HepG2 (cell line): Measurements from ENCODE around the gene TMC8. TPM values are rescaled to one million over a fixed set of nuclear protein-coding genes. Genes with fewer than 3 reads are reported as not detected.

Experiments used
- ATAC-seq: fragments of 200-7000 bp; cut with Tn5 transposase; 3 replicates; pipeline ENCODE4 v1.9.1; 2020; ENCODE audit warnings: mild to moderate bottlenecking, moderate library complexity
- BruUV-seq: library from RNA; stranded (reverse); fragments of 400-500 nt; replicated peaks from 2 replicates; lab custom pipeline; 2021; lab: Mats Ljungman, UMichigan
- CTCF ChIA-PET: fragments of 300-600 bp; formaldehyde crosslinking; extraction: SDS; loops from one replicate; lab custom pipeline; 2021; ENCODE audit warnings: low total read pairs, inconsistent platforms, low intra/inter-chr PET ratio; lab: Yijun Ruan, JAX
- POLR2A ChIA-PET: fragments of 350-600 bp; sonication (Branson Sonifier 250); formaldehyde crosslinking; loops from one replicate; lab custom pipeline; 2020; ENCODE audit warnings: antibody characterized with exemption, inconsistent platforms; lab: Yijun Ruan, JAX
- DNase-seq: peaks from one replicate; pipeline ENCODE4 v3.0.0-alpha.2; 2015; ENCODE audit warnings: low spot score
- FAIRE-seq: peaks from 3 replicates; lab custom pipeline; 2011; peaks lifted over from hg19 to GRCh38; lab: Jason Lieb, UNC
- H2AFZ ChIP-seq: one replicate; pipeline ENCODE4 v1.6.1; 2011; ENCODE audit warnings: low read length, inconsistent platforms
- H3K27ac ChIP-seq: fragments of 300-600 bp; 3 replicates; pipeline ENCODE4 v1.8.0; 2011; ENCODE audit warnings: mixed run types, mild to moderate bottlenecking, mixed read lengths, low read length, inconsistent platforms; ENCODE audit not compliant: insufficient read depth; ENCODE audit errors: extremely low read length
- H3K27me3 ChIP-seq, 2 experiments: fragments of 200-600 bp in 1 of 2; 2 replicates in 1 of 2; 3 replicates in 1 of 2; pipeline versions ENCODE4 v1.6.0 to v1.8.0; 2011; ENCODE audit warnings: low read length in 2 of 2, mild to moderate bottlenecking in 2 of 2, moderate library complexity in 2 of 2, inconsistent platforms in 1 of 2; ENCODE audit not compliant: insufficient read depth in 2 of 2, control insufficient read depth in 1 of 2
- H3K36me3 ChIP-seq, 2 experiments: fragments of 200-600 bp in 1 of 2; replicated peaks in 1 of 2; 2 replicates in 1 of 2; 3 replicates in 1 of 2; pipeline versions ENCODE4 v1.5.1 to v1.8.0; 2011; ENCODE audit warnings: low read length in 2 of 2, inconsistent platforms in 1 of 2; ENCODE audit not compliant: insufficient read depth in 2 of 2, control insufficient read depth in 1 of 2
- H3K4me1 ChIP-seq: 2 replicates; pipeline ENCODE4 v1.5.1; 2012; ENCODE audit warnings: low read length, inconsistent platforms; ENCODE audit not compliant: insufficient read depth
- H3K4me2 ChIP-seq: 2 replicates; pipeline ENCODE4 v1.6.0; 2011; ENCODE audit warnings: low read depth, low read length, inconsistent platforms
- H3K4me3 ChIP-seq, 3 experiments: fragments of 200-600 bp in 1 of 3; sonication (generic), shearing (Covaris generic) in 1 of 3; replicated peaks in 1 of 3; 2 replicates each; pipeline ENCODE4 v1.5.1; 2011 to 2016; ENCODE audit warnings: low read length in 3 of 3, inconsistent platforms in 2 of 3, low read depth in 2 of 3, mild to moderate bottlenecking in 2 of 3, control low read depth in 1 of 3, mixed read lengths in 1 of 3; ENCODE audit not compliant: insufficient read depth in 1 of 3
- H3K79me2 ChIP-seq: one replicate; pipeline ENCODE4 v1.6.1; 2011; ENCODE audit warnings: low read length, inconsistent platforms; ENCODE audit not compliant: insufficient read depth
- H3K9ac ChIP-seq: 2 replicates; pipeline ENCODE4 v1.6.0; 2011; ENCODE audit warnings: mild to moderate bottlenecking, low read depth, low read length, inconsistent platforms; ENCODE audit not compliant: insufficient read depth
- H3K9me3 ChIP-seq: 2 replicates; pipeline ENCODE4 v1.5.1; 2012; ENCODE audit warnings: mild to moderate bottlenecking, low read length
- H4K20me1 ChIP-seq: 2 replicates; pipeline ENCODE4 v1.6.0; 2011; ENCODE audit warnings: inconsistent platforms, mild to moderate bottlenecking, low read length, moderate library complexity; ENCODE audit not compliant: insufficient read depth
- ATM ChIP-seq: fragments of 450-650 bp; IDR thresholded peaks from 2 replicates; pipeline ENCODE4 v1.7.1; 2017; ENCODE audit warnings: mild to moderate bottlenecking, borderline replicate concordance
- CEBPG ChIP-seq: IDR thresholded peaks from 2 replicates; pipeline ENCODE4 v1.6.1; 2016
- DMTF1 ChIP-seq: sonication (generic); formaldehyde crosslinking; IDR thresholded peaks from 2 replicates; pipeline ENCODE4 v1.4.0; 2020; ENCODE audit warnings: mild to moderate bottlenecking, missing genetic modification reagents
- GABPA ChIP-seq, 2 experiments: IDR thresholded peaks; 2 replicates each; pipeline ENCODE4 v1.6.1; 2011 to 2016; ENCODE audit warnings: low read depth in 2 of 2, low read length in 1 of 2, missing biosample characterization in 1 of 2, missing genetic modification characterization in 1 of 2
- GTF3A ChIP-seq: sonication (generic); formaldehyde crosslinking; conservative IDR thresholded peaks from 2 replicates; pipeline ENCODE4 v1.4.0; 2020; ENCODE audit warnings: mild to moderate bottlenecking, missing genetic modification reagents
- ISL2 ChIP-seq: sonication (generic); formaldehyde crosslinking; IDR thresholded peaks from 2 replicates; pipeline ENCODE4 v1.5.0; 2020; ENCODE audit warnings: missing genetic modification reagents
- LCORL ChIP-seq, 2 experiments: fragments of 450-650 bp in 1 of 2; sonication (generic) in 1 of 2; formaldehyde crosslinking in 1 of 2; IDR thresholded peaks; 2 replicates each; pipeline versions ENCODE4 v1.5.0 to v1.6.1; 2017 to 2020; ENCODE audit warnings: antibody characterized with exemption in 1 of 2, missing genetic modification reagents in 1 of 2
- NKX3-1 ChIP-seq: sonication (generic); formaldehyde crosslinking; IDR thresholded peaks from 2 replicates; pipeline ENCODE4 v1.5.0; 2020; ENCODE audit warnings: missing genetic modification reagents
- ZFP41 ChIP-seq: sonication (generic); formaldehyde crosslinking; IDR thresholded peaks from 2 replicates; pipeline ENCODE4 v1.4.0; 2020; ENCODE audit warnings: mild to moderate bottlenecking, missing genetic modification reagents, borderline replicate concordance
- ZNF12 ChIP-seq: sonication (generic); formaldehyde crosslinking; IDR thresholded peaks from 2 replicates; pipeline ENCODE4 v1.5.0; 2020; ENCODE audit warnings: missing genetic modification reagents
- ZNF503 ChIP-seq: sonication (generic); formaldehyde crosslinking; IDR thresholded peaks from 2 replicates; pipeline ENCODE4 v1.4.0; 2020; ENCODE audit warnings: missing genetic modification reagents
- WGBS: methylation state at CpG from one replicate; pipeline ENCODE4 v1.1.6; 2017; ENCODE audit warnings: low lambda C conversion rate; 5-methylcytosine and 5-hydroxymethylcytosine counted together
- in situ Hi-C: cut with HindIII; loops from 2 replicates; pipeline ENCODE4 v1.10.0; 2017; ENCODE audit warnings: low pct_unique_long_range_greater_than_20kb; ENCODE audit not compliant: extremely low pct_ligation_motif_present
- intact Hi-C: fragments of 100-400 bp; cut with micrococcal nuclease; formaldehyde crosslinking; loops from one replicate; pipeline ENCODE4 v1.10.0; 2022; ENCODE audit not compliant: unreplicated experiment
- polyA plus RNA-seq, 8 experiments: library from polyadenylated mRNA; depleted of rRNA in 3 of 8; stranded (reverse) in 7 of 8; unstranded in 1 of 8; fragments of >200 nt; fragmentation: Illumina TruSeq in 4 of 8; extraction: Trizol in 4 of 8; gene quantifications; 2 replicates each; pipeline versions ENCODE4 v1.2.1 to v1.2.3, GENCODE V29; 2011 to 2016; ENCODE audit warnings: low read depth in 4 of 8, missing spikeins in 1 of 8, mixed read lengths in 1 of 8; ENCODE audit not compliant: insufficient read depth in 1 of 8
- total RNA-seq, 5 experiments: library from RNA; depleted of rRNA; stranded (reverse); fragments of >200 nt; fragmentation: Illumina TruSeq; extraction: Trizol; gene quantifications; 2 replicates each; pipeline ENCODE4 v1.2.3, GENCODE V29; 2016; ENCODE audit warnings: low read depth in 1 of 5
- TF ChIP-seq, protein P1 (sequence below): sonication (generic); formaldehyde crosslinking; IDR thresholded peaks from 2 replicates; pipeline ENCODE4 v1.9.0; 2021; ENCODE audit warnings: mild to moderate bottlenecking, missing genetic modification reagents
- TF ChIP-seq, protein P2 (sequence below): sonication (generic); formaldehyde crosslinking; IDR thresholded peaks from 2 replicates; pipeline ENCODE4 v1.4.0; 2020; ENCODE audit warnings: missing genetic modification reagents

Gene TMC8
- total and polyA plus RNA-seq, 2 of the 13 experiments (the other 11 are each of a cell fraction or from before 2014, with no cell fraction given) = 0.53 to 7.8 TPM

DNA sequence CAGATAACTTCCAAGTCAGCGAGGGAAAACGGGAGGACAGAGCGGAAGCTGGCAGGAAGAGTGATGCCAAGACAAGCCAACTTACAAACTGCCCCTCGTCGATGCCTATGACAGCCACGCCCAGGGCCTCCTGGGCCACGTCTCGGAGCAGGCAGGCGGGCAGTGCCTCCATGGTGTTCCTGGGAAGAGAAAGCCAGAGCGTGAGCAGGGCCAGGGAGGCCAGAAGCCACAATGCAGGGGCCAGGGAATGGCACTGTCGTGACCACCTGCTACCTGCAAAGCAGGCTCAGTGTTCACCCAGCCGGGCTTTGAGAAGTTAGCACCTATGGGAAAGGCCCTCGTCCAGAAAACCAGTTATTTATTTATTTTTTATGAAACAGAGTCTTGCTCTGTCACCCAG, 51.9 kb downstream of the TMC8 start:
- no peak overlapping the region for H3K4me2 ChIP-seq
- no peaks in the 10 kb centered on the region; a peak in 1 of 5 replicates for H3K27me3 ChIP-seq
- no peaks in the 10 kb centered on the region for H4K20me1 ChIP-seq
- H3K9me3 ChIP-seq = no peaks in the 10 kb centered on the region
- H2AFZ ChIP-seq = no peak overlapping the region
- intact Hi-C loops (no loop called here), in situ Hi-C loops (no loop called here)
- WGBS = 93% methylated on average over 13 of the region's 13 CpGs
- no peak for FAIRE-seq
- no peak overlapping the region for H3K9ac ChIP-seq
- peaks cover 24% of the 10 kb centered on the region for H3K79me2 ChIP-seq
- DNase-seq = no peak
- H3K4me3 ChIP-seq = no peak overlapping the region
- peaks cover 15 to 66% of the 10 kb centered on the region in 2 experiments for H3K36me3 ChIP-seq
- BruUV-seq = no TSS peak
- peaks cover 37% of the 10 kb centered on the region for H3K4me1 ChIP-seq
- POLR2A ChIA-PET = interaction anchor here (1.4 kb wide), 1 partner anchor 30 kb away, joined by 3 read pairs; no protein-coding TSS in a partner anchor
- ATAC-seq = no peak
- CTCF ChIA-PET = no interaction called here
- H3K27ac ChIP-seq = no peak overlapping the region
- TF ChIP-seq ZNF503 (no peak), GTF3A (CRISPR knock-in tag) (no peak), GABPA (IDR thresholded peaks at IDR 0.05; ENCODE audit: low read depth, low read length) (no peak), GABPA (CRISPR knock-in tag; IDR thresholded peaks at IDR 0.05; ENCODE audit: low read depth) (no peak), ISL2 (CRISPR knock-in tag) (no peak), NKX3-1 (no peak), DMTF1 (CRISPR knock-in tag) (no peak), ZFP41 (CRISPR knock-in tag) (no peak), LCORL (IDR thresholded peaks at IDR 0.05) (no peak), LCORL (CRISPR knock-in tag; IDR thresholded peaks at IDR 0.05) (no peak), ZNF12 (no peak), CEBPG (CRISPR knock-in tag) (no peak), ATM (no peak)
- TF ChIP-seq, protein P1, sequence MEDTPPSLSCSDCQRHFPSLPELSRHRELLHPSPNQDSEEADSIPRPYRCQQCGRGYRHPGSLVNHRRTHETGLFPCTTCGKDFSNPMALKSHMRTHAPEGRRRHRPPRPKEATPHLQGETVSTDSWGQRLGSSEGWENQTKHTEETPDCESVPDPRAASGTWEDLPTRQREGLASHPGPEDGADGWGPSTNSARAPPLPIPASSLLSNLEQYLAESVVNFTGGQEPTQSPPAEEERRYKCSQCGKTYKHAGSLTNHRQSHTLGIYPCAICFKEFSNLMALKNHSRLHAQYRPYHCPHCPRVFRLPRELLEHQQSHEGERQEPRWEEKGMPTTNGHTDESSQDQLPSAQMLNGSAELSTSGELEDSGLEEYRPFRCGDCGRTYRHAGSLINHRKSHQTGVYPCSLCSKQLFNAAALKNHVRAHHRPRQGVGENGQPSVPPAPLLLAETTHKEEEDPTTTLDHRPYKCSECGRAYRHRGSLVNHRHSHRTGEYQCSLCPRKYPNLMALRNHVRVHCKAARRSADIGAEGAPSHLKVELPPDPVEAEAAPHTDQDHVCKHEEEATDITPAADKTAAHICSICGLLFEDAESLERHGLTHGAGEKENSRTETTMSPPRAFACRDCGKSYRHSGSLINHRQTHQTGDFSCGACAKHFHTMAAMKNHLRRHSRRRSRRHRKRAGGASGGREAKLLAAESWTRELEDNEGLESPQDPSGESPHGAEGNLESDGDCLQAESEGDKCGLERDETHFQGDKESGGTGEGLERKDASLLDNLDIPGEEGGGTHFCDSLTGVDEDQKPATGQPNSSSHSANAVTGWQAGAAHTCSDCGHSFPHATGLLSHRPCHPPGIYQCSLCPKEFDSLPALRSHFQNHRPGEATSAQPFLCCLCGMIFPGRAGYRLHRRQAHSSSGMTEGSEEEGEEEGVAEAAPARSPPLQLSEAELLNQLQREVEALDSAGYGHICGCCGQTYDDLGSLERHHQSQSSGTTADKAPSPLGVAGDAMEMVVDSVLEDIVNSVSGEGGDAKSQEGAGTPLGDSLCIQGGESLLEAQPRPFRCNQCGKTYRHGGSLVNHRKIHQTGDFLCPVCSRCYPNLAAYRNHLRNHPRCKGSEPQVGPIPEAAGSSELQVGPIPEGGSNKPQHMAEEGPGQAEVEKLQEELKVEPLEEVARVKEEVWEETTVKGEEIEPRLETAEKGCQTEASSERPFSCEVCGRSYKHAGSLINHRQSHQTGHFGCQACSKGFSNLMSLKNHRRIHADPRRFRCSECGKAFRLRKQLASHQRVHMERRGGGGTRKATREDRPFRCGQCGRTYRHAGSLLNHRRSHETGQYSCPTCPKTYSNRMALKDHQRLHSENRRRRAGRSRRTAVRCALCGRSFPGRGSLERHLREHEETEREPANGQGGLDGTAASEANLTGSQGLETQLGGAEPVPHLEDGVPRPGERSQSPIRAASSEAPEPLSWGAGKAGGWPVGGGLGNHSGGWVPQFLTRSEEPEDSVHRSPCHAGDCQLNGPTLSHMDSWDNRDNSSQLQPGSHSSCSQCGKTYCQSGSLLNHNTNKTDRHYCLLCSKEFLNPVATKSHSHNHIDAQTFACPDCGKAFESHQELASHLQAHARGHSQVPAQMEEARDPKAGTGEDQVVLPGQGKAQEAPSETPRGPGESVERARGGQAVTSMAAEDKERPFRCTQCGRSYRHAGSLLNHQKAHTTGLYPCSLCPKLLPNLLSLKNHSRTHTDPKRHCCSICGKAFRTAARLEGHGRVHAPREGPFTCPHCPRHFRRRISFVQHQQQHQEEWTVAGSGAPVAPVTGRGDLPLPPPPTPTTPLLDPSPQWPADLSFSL (CRISPR knock-in tag) = no peak
- TF ChIP-seq, protein P2, sequence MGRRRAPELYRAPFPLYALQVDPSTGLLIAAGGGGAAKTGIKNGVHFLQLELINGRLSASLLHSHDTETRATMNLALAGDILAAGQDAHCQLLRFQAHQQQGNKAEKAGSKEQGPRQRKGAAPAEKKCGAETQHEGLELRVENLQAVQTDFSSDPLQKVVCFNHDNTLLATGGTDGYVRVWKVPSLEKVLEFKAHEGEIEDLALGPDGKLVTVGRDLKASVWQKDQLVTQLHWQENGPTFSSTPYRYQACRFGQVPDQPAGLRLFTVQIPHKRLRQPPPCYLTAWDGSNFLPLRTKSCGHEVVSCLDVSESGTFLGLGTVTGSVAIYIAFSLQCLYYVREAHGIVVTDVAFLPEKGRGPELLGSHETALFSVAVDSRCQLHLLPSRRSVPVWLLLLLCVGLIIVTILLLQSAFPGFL (CRISPR knock-in tag) = no peak
